ENCODE measurements around the gene RBBP5.
"Not testable (repeated sequence)": the region's sequence is repeated elsewhere in the genome, so short reads cannot be mapped to it uniquely, and the experiment has no call there.

The RBBP5 gene, protein sequence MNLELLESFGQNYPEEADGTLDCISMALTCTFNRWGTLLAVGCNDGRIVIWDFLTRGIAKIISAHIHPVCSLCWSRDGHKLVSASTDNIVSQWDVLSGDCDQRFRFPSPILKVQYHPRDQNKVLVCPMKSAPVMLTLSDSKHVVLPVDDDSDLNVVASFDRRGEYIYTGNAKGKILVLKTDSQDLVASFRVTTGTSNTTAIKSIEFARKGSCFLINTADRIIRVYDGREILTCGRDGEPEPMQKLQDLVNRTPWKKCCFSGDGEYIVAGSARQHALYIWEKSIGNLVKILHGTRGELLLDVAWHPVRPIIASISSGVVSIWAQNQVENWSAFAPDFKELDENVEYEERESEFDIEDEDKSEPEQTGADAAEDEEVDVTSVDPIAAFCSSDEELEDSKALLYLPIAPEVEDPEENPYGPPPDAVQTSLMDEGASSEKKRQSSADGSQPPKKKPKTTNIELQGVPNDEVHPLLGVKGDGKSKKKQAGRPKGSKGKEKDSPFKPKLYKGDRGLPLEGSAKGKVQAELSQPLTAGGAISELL

DNA sequence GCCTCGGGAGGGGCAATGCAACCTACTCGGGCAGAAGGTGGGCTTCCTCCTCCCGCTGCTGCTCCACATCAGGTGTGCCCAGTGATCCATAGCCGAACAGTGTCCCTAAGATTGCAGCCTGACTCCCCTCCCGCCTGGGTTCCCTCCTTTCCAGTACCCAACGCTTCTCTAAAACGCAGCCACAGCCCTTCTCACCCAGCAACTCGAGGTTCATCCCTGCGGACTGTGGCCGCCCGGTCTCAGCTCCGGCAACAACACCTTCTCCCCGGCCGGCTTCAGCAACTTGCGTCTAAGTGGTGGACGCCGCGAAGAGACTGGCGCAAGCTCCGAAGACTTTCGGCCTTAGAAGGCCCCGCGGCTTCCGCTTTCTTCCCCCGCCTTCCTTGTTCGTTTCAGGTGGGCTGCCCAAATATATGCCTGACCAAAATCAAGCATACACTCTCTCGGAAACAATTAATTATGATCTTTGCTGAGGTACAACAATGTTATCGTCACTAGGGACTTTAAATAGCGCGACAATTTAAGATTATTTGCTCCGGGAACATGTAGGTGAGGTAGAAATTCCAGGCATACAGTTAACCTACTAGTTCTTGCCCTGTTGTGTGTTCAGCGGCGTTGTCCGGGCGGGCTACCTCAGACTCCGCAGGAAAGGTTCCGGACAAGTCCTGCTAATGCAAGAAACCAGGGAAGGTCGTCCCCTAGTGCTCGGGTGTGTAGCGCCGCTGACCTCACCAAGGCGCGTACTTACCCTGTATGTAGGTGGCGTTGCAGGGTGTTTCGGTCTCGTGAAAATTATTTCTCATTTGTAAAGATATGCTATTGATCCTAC is at the start of gene RBBP5:
Gene RBBP5, minus strand, starts transcription at position 319 of the 829 bp plus-strand sequence. Its CDS starts 105 bp downstream, at position 214.
- peak; percentile 92 for DNase-seq

DNA sequence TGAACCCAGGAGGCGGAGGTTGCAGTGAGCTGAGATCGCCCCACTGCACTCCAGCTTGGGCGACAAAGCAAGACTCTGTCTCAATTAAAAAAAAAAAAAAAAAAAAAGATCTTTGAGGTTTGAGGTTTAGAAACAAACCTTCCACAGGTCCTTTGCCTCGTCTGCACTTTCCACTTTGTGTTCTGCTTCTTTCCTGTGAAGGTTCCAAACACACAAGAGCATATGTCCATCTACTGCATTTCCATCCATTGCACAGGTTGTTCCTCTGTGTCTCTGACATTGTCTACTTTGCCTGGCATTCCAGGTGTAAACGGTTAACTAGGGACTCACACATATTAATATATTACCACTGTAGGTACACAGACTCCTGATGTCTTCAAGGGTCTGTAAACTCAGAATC is 49.6 kb upstream of the RBBP5 start:
- no peak for DNase-seq

DNA sequence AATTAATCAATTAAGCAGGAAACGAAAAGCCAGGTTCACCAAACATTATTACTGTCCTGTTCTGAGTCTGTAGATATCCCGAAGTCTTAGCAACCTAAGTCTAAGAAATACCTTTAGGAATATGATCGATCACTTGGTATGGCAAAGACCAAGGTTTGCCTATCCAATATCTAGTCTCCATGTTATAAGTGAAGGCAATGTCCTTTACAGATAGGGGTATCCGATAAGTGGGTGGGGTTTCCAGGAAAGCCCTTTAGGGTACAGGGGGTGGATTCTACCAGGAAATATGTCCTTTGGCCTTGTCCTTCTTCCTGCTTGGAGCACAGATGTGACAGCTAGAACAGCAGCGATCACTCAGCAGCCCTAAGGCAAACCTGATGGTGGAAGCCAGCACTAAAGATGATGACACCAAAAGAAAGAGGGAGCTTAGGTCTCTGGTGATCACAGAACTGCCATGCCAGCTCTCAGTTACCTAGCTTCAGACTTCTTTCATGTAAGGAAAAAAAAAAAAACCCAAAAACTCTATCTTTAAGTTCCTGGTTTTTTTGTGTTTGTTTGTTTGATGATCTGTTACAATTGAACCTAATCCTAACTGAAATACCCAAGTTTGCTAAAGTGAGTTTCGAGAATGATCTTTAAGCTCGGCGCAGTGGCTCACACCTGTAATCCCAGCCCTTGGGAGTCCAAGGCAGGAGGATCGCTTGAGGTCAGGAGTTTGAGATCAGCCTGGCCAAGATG is 48.9 kb upstream of the RBBP5 start:
- DNase-seq: no peak

DNA sequence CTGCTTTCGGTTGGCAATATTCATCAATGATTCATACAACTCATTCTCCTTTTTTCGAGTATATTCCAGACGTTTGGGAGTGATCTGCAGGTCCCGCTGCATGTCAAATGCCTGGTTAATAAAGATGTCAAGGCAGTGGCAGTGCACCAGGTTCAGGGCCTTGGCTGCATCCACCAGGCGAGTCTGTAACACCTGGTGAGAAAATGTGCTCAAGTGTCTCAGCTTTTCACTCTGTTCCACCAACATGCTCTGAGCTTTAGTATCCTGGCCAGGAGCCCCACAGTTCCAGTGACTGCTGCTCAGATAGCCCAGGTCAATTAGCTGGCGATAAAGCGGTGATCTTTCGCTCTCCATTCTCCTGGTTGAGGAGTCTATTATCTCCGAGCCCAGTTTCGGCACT is 47.5 kb upstream of the RBBP5 start:
- no peak for DNase-seq

DNA sequence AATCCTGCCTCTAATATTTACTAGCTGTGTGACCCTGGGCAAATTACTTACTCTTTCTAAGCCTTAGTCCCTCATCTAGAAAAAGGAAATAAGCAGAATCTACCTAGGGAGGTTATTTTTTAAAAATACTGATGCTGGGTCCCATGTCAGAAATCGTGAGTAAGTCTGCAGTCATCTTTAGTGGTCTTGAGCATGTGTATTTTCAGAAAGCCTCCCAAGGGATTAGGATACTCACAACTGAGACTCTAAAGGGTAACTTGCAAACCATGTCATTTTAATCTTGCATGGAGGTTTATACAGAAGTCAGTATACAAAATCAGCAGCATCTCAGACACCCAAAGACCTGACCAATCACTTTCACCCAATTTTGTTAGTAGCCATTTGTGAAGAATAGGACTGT is 46.5 kb upstream of the RBBP5 start:
- DNase-seq: no peak

DNA sequence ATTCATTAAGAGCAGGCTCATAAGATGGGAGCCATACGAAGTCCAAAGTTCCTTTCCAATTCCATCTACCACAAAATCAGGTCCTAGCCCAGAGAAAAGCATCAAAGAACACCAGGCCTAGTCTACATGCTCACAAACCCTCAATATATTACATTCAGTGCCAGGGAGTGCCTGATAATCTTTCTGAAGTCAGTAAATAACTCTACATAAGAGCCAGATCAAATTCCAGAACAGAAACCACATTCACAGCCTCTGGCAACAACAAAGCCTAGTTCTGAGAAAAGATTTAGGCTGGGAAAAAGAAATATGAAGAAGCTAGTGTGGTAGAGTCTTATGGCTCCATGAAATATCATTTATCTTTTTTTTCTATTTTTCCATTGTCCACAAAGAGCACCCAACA is 40.5 kb upstream of the RBBP5 start:
- DNase-seq: no peak

DNA sequence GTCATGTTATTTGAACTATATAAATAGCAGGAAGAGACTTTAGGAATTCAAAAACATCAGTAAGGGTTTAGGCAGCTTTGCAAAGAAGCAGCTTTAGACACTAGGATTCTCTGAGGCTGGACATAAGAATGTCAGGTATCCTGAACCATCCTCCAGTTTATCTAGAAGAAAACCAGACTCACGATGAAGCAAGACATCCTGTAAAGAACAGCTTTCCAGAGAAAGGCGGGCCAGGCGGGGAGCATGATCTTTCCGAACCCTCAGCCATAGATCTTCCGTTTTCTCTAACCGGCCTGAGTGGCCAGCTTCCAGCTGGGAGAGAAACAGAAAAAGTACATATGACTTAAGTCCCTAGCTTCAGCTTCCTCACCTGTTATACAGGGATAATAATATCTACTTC is 39.3 kb upstream of the RBBP5 start:
- no peak for DNase-seq

DNA sequence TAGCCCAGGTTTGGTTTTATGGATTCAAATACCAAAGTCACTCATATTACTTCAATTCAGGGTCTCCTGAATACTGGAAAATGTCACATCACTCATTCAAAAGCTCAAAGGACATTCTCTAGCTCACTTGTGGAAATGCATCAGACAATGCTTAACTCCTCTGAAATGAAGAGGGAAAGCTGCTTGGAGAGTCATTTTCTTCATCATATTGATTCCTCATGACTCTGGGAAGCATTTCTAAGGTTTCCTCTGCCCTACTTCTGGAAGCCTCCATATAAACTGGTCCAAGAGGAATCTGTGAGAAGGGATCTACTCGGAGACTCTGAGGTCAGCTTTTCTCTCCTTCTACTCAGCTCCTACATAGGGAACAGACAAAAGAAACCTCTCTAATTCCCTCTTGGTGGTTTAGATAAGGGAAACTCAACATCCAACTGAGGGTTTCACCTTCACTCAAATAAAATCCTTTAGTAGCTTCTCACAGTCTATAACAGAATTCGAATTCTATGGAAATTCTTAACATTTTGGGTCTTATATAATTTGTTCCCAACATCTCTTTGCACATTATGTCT is 36.4 kb upstream of the RBBP5 start:
- DNase-seq: no peak

DNA sequence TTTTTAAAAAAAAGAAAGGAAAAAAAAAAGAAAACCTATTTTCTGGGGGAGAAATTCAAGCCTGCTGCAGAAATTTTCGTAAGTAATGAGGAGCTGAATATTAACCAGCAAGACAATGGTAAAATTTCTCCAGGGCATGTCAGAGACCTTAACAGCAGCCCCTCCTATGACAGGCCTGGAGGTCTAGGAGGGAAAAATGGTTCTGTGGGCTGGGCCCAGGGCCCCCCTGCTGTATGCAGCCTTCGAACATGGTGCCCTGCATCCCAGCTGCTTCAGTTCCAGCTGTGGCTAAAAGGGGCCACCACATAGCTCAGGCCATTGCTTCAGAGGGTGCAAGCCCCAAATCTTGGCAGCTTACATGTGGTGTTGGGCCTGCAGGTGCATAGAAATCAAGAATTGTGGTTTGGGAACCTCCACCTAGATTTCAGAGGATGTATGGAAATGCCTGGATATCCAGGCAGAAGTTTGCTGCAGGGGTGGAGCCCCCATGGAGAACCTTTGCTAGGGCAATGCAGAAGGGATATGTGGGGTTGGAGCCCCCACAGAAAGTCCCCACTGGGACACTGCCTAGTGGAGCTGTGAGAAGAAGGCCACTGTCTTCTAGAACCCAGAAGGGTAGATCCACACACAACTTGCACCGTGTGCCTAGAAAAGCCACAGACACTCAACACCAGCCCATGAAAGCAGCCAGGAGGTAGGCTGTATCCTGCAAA is 34.0 kb upstream of the RBBP5 start:
- not testable (repeated sequence) for DNase-seq

DNA sequence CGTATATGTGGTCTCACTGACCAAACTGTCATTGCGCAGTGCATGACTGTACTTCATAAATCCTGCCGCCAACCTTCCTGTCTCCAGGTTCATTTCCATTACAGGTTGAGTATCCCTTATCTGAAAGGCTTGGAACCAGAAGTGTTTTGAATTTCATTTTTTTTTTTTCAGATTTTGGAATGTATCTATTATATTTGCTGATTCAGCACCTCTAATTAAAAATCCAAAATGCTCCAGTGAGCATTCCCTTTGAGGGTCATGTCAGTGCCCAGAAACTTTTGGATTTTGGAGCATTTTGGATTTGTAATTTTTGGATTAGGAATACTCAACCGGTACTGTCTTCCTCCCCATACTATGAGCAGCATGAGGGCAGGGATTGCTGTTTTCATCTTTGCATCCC is 30.7 kb upstream of the RBBP5 start:
- no peak for DNase-seq

DNA sequence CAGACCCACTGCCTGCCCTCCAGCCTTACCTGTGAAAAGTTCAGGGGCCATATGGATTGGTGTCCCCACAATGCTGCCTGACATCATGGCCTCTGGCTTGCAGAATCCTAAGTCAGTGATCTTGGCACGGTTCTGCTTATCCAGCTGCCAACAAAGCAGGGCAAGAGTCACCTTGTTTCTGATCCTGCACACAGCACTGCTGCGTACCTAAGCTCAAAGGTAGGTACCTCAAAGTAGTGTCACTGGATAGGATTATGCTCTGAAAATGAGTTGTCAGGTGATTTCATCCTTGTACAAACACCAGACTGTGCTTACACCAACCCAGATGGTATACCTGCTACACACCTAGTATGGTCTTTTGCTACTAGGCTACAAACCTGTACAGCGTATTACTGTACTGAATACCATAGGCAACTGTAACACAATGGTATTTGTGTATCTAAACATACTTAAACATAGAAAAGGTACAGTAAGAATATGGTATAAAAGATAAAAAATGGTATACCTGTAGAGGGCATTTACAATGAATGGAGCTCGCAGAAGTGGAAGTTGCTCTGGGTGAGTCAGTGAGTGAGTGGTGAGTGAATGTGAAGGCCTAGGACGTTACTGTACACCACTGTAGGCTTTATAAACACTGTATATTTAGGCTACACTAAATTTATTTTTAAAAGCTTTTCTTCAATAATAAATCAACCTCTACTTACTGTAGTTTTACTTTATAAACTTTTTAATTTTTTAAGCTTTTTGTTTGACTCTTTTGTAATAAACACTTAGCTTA is 29.1 kb upstream of the RBBP5 start:
- no peak for DNase-seq

DNA sequence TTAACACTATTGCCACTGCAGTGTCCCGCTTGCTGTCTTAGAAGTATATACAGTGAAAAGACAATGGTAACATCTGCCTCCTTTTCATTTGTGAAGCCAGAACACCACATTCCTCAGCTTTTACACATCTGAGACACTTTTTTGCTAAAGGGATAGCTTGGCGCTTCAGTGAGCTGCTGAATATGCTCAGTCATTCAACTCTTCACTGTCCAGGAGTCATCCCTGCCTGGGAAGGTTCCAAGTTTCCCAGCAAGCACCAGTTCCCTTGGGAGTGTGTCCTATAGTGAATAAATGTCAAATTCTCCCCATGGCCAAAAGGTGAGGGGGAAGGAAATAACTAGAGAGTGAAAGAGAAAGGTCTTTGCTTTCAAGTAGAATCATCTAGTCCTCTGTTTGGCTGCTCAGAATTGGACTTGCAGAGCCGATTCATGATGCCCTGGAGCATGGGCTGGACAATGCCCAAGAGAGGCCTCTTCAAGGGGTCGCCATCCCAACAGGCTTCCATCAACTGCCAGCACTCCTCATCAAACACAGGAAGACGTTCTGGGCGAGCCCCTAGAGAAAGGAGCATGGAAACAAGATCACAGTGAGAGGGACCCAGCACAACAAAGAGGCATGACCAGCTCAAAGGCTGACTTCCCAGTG is 25.5 kb upstream of the RBBP5 start:
- DNase-seq: no peak

DNA sequence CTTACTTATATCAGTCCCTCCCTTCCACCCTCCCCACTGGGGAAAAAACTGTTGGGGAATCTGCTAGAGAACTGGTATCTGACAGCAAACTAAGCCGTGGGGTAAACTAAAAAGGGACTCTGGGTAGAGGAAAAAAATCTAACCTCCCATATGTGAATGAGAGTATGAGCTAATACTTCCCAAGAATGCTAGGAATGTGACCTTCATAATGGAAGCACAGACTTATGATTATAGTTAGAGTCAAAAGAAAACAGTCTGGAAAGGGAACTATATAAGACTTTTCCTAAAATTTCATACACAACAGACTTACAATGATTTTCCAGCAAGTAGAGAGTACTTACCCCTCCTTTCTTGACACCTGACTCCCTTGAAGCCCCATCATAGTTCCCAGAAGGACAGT is 23.0 kb upstream of the RBBP5 start:
- DNase-seq: no peak

DNA sequence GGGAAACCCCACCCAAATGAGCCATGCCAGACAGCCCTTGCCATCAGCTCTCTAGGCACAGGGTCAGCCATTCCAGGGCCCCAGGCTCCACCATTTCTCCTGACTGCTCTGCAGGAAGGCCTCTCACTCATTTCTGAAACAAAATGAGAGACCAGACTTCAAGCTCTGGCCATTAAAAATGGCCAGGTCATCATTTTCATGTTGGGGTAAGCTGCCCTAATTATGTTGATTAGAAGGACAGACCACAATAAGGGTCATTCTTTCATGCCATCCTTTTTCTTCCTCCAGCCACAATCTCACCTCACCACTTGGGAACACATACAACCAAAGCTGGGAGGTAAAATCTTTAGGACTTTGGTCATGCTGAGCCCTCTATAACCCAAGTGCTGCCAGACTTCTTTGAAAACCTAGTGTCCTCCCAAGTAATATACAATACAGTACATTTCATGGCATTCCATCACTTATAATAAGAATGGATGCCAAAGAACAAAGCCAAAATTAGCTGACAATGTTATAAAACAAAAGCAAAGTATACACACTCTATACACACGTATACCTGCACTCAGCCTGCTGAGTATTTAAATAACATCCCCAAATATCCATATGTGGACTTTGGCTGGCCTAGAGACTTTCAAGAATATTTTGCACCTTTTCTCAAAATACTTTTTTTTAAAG is 22.4 kb upstream of the RBBP5 start:
- no peak for DNase-seq

DNA sequence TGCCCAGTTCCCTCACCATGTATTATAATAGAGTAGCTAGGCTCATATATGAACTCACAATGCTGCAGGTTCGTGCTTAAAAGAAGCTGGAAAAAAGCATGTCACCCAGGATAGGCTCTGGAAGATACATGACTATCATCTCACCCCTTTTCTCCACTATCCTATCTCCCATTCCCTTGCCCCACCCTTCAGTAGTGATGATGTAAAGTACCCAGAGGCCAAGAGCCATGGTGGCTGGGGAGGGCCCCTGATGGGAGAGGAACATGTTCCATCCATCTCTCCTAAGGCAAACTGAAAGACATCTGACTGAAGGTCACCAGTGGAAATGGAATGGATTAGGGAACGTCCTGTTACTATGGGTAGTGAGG is 20.3 kb upstream of the RBBP5 start:
- DNase-seq: no peak

DNA sequence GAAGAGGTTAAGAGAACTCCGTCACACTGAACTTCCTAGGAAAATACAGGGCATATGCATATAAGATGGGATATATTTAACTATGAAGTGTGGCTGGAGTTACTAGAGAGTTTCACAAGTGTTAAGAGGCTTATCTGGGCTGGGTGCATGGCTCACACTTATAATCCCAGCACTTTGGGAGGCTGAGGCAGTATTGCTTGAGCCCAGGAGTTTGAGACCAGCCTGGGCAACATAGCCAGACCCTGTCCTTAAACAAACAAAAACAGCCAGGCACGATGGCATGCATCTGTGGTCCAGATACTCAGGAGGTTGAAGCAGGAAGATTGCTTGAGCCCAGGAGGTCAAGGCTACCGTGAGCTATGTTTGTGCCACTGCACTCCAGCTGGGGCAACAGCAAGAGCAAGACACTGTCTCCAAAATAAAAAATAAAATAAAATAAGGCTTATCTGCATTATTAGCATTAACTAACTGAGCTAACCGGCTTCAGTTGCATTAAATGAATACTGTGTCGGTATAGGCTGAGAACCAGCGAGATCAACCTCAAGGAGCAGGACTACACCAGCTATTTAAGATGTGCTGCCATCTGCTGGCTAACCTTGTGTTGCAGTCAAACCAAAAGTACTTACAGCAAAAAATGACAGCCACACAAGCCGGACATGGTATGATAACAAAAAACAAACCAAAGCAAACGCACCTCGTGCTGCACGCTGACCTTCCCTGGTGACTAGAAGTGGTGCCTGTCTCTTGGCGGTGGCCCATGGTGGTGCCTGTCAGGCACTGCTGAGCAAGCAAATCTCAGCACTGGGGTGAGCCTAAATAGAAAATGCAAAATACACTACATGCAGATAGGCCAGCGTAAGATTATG is 19.7 kb upstream of the RBBP5 start:
- DNase-seq: peak; percentile 66

DNA sequence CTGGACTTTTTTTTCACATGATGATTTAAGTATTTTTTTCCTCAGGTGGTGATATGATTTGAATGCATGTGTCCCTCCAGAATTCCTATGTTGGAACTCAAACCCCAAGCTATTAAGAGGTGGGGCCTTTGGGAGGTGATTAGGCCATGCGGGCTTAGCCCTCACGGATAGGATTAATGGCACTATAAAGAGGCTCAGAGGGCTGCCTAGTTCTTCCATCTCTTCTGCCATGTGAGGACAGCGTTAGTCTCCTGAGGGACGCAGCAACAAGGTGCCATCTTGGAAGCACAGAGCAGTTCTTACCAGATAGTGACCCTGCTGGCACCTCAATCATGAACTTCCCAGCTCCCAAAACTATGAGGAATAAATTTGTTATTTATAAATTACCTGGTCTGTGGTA is 18.3 kb upstream of the RBBP5 start:
- no peak for DNase-seq

DNA sequence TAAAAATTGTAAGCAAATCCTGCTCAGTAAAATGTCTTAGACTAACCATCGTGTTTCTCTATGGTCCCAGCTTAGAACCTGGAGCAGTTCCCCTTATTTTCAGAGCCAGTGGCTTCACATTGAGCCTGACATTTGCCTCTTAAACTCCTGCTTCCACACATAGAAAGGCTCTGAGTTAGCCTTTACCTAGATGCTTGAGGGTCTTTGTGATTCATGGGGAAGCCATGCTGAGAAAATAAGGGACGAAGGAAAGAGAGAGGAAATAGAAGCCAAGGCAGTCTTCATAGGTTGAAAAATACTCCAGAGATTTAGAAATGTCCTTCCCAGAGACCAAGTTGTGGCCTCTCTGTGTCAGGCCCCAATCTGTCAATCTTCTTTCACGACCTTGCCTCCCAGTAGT is 16.1 kb upstream of the RBBP5 start:
- DNase-seq: no peak

DNA sequence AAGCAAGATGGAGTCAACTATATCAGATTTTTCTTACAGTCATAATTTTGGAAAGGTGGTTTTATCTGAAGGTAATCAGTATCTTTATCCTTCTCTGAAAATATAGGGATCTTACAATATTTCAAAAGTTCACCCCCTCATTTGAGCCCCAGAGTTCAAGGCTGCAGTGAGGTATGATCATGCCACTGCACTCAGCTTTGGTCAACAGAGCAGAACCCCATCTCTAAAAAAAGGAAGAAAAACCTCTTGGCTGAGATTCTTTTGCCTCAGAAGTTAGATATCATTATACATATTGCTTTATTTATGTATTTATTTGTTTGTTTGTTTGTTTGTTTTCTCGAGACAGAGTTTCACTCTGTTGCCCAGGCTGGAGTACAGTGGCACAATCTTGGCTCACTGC is 11.5 kb upstream of the RBBP5 start:
- DNase-seq: no peak

All from activated T-cell treated with anti-CD3 and anti-CD28 coated beads for 4 hours (primary cell).